Endothelial cell of umbilical vein (primary cell): ENCODE measurements around the gene CAMTA2. TPM values are rescaled to one million over a fixed set of nuclear protein-coding genes. Genes with fewer than 3 reads are reported as not detected.
A peak's percentile ranks its signal among the peaks of the same experiment; 100 is the strongest.

Experiments
- BruUV-seq: library from RNA; stranded (reverse); fragments of 400-500 nt; replicated peaks from 2 replicates; lab custom pipeline; 2021; lab: Mats Ljungman, UMichigan
- CTCF ChIA-PET: fragments of 300-600, 350-600 bp; sonication (Branson Sonifier 250); formaldehyde crosslinking; loops from one replicate; lab custom pipeline; 2021; ENCODE audit warnings: antibody characterized with exemption, inconsistent platforms; lab: Charles Lee
- POLR2A ChIA-PET: fragments of 300-600, 350-600 bp; sonication (Branson Sonifier 250); formaldehyde crosslinking; loops from one replicate; lab custom pipeline; 2021; ENCODE audit warnings: antibody characterized with exemption, inconsistent platforms; lab: Charles Lee
- DNase-seq: peaks from one replicate; pipeline ENCODE4 v3.0.0-alpha.2; 2011; ENCODE audit warnings: low read depth, low spot score
- FAIRE-seq: peaks from 2 replicates; lab custom pipeline; 2011; peaks lifted over from hg19 to GRCh38; lab: Jason Lieb, UNC
- H2AFZ ChIP-seq: 2 replicates; pipeline ENCODE4 v1.6.0; 2012; ENCODE audit warnings: low read depth, low read length, control low read depth, inconsistent platforms
- H3K27ac ChIP-seq: 2 replicates; pipeline ENCODE4 v1.5.1; 2011; ENCODE audit warnings: low read depth, mild to moderate bottlenecking, control low read depth, low read length, moderate library complexity; ENCODE audit not compliant: insufficient read depth
- H3K27me3 ChIP-seq, 2 experiments: 2 replicates each; pipeline versions ENCODE4 v1.6.0 to v1.6.1; 2011; ENCODE audit warnings: low read length in 2 of 2, mixed read lengths in 1 of 2; ENCODE audit not compliant: control insufficient read depth in 2 of 2, insufficient read depth in 2 of 2
- H3K36me3 ChIP-seq, 2 experiments: 2 replicates in 1 of 2; 3 replicates in 1 of 2; pipeline ENCODE4 v1.5.1; 2011; ENCODE audit warnings: low read length in 2 of 2, mild to moderate bottlenecking in 1 of 2, moderate library complexity in 1 of 2; ENCODE audit not compliant: control insufficient read depth in 2 of 2, insufficient read depth in 2 of 2; ENCODE audit errors: extremely low read depth in 1 of 2
- H3K4me1 ChIP-seq: 3 replicates; pipeline ENCODE4 v1.5.1; 2011; ENCODE audit warnings: mild to moderate bottlenecking, low read length; ENCODE audit not compliant: control insufficient read depth, insufficient read depth; ENCODE audit errors: extremely low read depth
- H3K4me2 ChIP-seq: 2 replicates; pipeline ENCODE4 v1.6.1; 2011; ENCODE audit warnings: low read length, control low read depth, mixed read lengths; ENCODE audit not compliant: insufficient read depth
- H3K4me3 ChIP-seq, 3 experiments: fragments of 200-600 bp in 1 of 3; sonication (generic), shearing (Covaris generic) in 1 of 3; replicated peaks in 1 of 3; 2 replicates each; pipeline ENCODE4 v1.5.1; 2011 to 2016; ENCODE audit warnings: control low read depth in 3 of 3, low read length in 3 of 3, mild to moderate bottlenecking in 2 of 3, inconsistent platforms in 1 of 3, low read depth in 1 of 3, moderate library complexity in 1 of 3; ENCODE audit not compliant: insufficient read depth in 1 of 3
- H3K79me2 ChIP-seq: 2 replicates; pipeline ENCODE4 v1.6.0; 2012; ENCODE audit warnings: low read length, inconsistent platforms; ENCODE audit not compliant: control insufficient read depth, insufficient read depth
- H3K9ac ChIP-seq: replicated peaks from 2 replicates; pipeline ENCODE3; 2011; ENCODE audit warnings: low read length, control low read depth; ENCODE audit not compliant: insufficient read depth; ENCODE audit errors: extremely low read depth
- H3K9me1 ChIP-seq: replicated peaks from 3 replicates; pipeline ENCODE4 v1.6.0; 2011; ENCODE audit warnings: mild to moderate bottlenecking, low read length; ENCODE audit not compliant: control insufficient read depth, insufficient read depth; ENCODE audit errors: extremely low read depth
- H3K9me3 ChIP-seq: replicated peaks from 2 replicates; pipeline ENCODE4 v1.5.1; 2012; ENCODE audit warnings: low read length, inconsistent platforms; ENCODE audit not compliant: control insufficient read depth, insufficient read depth
- H4K20me1 ChIP-seq: replicated peaks from 2 replicates; pipeline ENCODE3; 2011; ENCODE audit warnings: mild to moderate bottlenecking, low read length; ENCODE audit not compliant: control insufficient read depth, insufficient read depth; ENCODE audit errors: extremely low read depth
- CTCF ChIP-seq, 2 donors: IDR thresholded peaks; 1 replicate in 1 of 2; 2 replicates in 1 of 2; pipeline ENCODE4 v1.5.1; 2011; ENCODE audit warnings: low read length in 2 of 2, mild to moderate bottlenecking in 2 of 2, moderate library complexity in 2 of 2, control low read depth in 1 of 2, inconsistent platforms in 1 of 2, low read depth in 1 of 2; ENCODE audit not compliant: insufficient read depth in 1 of 2; ENCODE audit errors: extremely low read depth in 1 of 2
- EZH2 ChIP-seq: IDR thresholded peaks from 2 replicates; pipeline ENCODE4 v1.6.1; 2012; ENCODE audit warnings: borderline replicate concordance, low read depth, mild to moderate bottlenecking, moderate library complexity, low read length, inconsistent platforms; ENCODE audit not compliant: severe bottlenecking
- FOS ChIP-seq: IDR thresholded peaks from 2 replicates; pipeline ENCODE4 v1.6.1; 2011; ENCODE audit warnings: mild to moderate bottlenecking, low read length, moderate library complexity, borderline replicate concordance; ENCODE audit not compliant: insufficient read depth
- GATA2 ChIP-seq: IDR thresholded peaks from 2 replicates; pipeline ENCODE4 v1.7.0; 2011; ENCODE audit warnings: low read depth, mild to moderate bottlenecking, moderate library complexity, mixed read lengths, low read length; ENCODE audit not compliant: insufficient read length, insufficient read depth
- JUN ChIP-seq: IDR thresholded peaks from 2 replicates; pipeline ENCODE4 v1.6.1; 2011; ENCODE audit warnings: borderline replicate concordance, low read depth; ENCODE audit not compliant: insufficient read length, insufficient read depth
- MAX ChIP-seq: IDR thresholded peaks from 2 replicates; pipeline ENCODE4 v1.6.1; 2011; ENCODE audit not compliant: insufficient read depth, insufficient read length
- MYC ChIP-seq: IDR thresholded peaks from one replicate; pipeline ENCODE4 v1.6.1; 2011; ENCODE audit warnings: mild to moderate bottlenecking, low read depth, low read length
- POLR2A ChIP-seq: IDR thresholded peaks from 2 replicates; pipeline ENCODE4 v1.6.1; 2012; ENCODE audit warnings: low read depth, mild to moderate bottlenecking, control low read depth, low read length
- POLR2AphosphoS5 ChIP-seq: IDR thresholded peaks from 2 replicates; pipeline ENCODE4 v1.6.1; 2012; ENCODE audit warnings: low read depth, mild to moderate bottlenecking, control low read depth, low read length, moderate library complexity; ENCODE audit not compliant: insufficient read depth
- dilution Hi-C: fragments of 300-500 bp; cut with MboI; formaldehyde crosslinking; loops from one replicate; pipeline ENCODE4 v1.15.0; 2019; ENCODE audit warnings: low sequenced_read_pairs; ENCODE audit not compliant: extremely low pct_ligation_motif_present
- intact Hi-C: fragments of 100-400 bp; cut with micrococcal nuclease; formaldehyde crosslinking; loops from one replicate; pipeline ENCODE4 v1.10.0; 2022
- polyA plus RNA-seq, 4 experiments: library from polyadenylated mRNA; depleted of rRNA in 3 of 4; stranded (reverse) in 3 of 4; unstranded in 1 of 4; fragments of >200 nt; gene quantifications; 2 replicates each; pipeline versions ENCODE4 v1.2.1 to v1.2.3, GENCODE V29; 2011 to 2012; ENCODE audit warnings: missing spikeins in 1 of 4
- total RNA-seq: library from RNA; stranded (reverse); gene quantifications from 2 replicates; pipeline ENCODE4 v1.2.3, GENCODE V29; 2021

The CAMTA2 gene
- total and polyA plus RNA-seq, 2 donors (not counting 3 experiments of a cell fraction or from before 2014, with no cell fraction given), result 33.8 to 51.0 TPM

- CTCF ChIA-PET, result interaction anchor here (1.2 to 3.3 kb wide), 6 partner anchors 18 to 93 kb away, joined by 3 to 44 read pairs (median 5); partner anchors contain the start of genes INCA1 and KIF1C
- no peaks in the 10 kb centered on the region for H4K20me1 ChIP-seq
- H3K9me1 ChIP-seq, result no peaks in the 10 kb centered on the region
- H3K4me3 ChIP-seq, result peak overlapping the region; percentile 45 to 84 (median 77)
- peaks cover 23% of the 10 kb centered on the region for H3K4me1 ChIP-seq
- no peaks in the 10 kb centered on the region for H3K27me3 ChIP-seq
- H3K4me2 ChIP-seq, result peak overlapping the region; percentile 89
- no peaks in the 10 kb centered on the region for H3K9me3 ChIP-seq
- peaks cover 8 to 29% of the 10 kb centered on the region in 2 experiments for H3K36me3 ChIP-seq
- TSS peak; percentile 14 for BruUV-seq
- DNase-seq (no peak), FAIRE-seq (peak; percentile 57)
- H3K27ac ChIP-seq, result peak overlapping the region; percentile 81
- peaks cover 49% of the 10 kb centered on the region for H3K79me2 ChIP-seq
- dilution Hi-C loops, result no loop called here
- H2AFZ ChIP-seq, result peak overlapping the region; percentile 40
- POLR2A ChIA-PET, result interaction anchor here (2.3 kb wide), 1 partner anchor 29 kb away, joined by 15 read pairs; the partner anchor contains the start of gene SPAG7
- TF ChIP-seq MAX (no peak), JUN (no peak), CTCF (IDR thresholded peaks at IDR 0.05; ENCODE audit: extremely low read depth in 1 of 2, insufficient read depth in 1 of 2, low read depth in 1 of 2, low read length in 2 of 2) (no peak), POLR2AphosphoS5 (no peak), POLR2A (no peak), GATA2 (no peak), MYC (no peak), FOS (no peak), EZH2 (no peak)
- intact Hi-C loops, result loop anchor here (1.0 kb wide), 1 partner anchor 30 kb away; no protein-coding TSS in a partner anchor
- peak overlapping the region; percentile 88 for H3K9ac ChIP-seq
Measured at GRCh38 chr17:4938688-4939545, 48.6 kb downstream of the CAMTA2 start.
